GM18526 (cell line): ENCODE data around the gene TTC21A.

Source experiments
- POLR2A ChIP-seq: IDR thresholded peaks from 3 replicates; pipeline ENCODE4 v1.6.1; 2011; ENCODE audit not compliant: insufficient read length; ENCODE audit errors: extremely low read depth

The TTC21A gene

DNA sequence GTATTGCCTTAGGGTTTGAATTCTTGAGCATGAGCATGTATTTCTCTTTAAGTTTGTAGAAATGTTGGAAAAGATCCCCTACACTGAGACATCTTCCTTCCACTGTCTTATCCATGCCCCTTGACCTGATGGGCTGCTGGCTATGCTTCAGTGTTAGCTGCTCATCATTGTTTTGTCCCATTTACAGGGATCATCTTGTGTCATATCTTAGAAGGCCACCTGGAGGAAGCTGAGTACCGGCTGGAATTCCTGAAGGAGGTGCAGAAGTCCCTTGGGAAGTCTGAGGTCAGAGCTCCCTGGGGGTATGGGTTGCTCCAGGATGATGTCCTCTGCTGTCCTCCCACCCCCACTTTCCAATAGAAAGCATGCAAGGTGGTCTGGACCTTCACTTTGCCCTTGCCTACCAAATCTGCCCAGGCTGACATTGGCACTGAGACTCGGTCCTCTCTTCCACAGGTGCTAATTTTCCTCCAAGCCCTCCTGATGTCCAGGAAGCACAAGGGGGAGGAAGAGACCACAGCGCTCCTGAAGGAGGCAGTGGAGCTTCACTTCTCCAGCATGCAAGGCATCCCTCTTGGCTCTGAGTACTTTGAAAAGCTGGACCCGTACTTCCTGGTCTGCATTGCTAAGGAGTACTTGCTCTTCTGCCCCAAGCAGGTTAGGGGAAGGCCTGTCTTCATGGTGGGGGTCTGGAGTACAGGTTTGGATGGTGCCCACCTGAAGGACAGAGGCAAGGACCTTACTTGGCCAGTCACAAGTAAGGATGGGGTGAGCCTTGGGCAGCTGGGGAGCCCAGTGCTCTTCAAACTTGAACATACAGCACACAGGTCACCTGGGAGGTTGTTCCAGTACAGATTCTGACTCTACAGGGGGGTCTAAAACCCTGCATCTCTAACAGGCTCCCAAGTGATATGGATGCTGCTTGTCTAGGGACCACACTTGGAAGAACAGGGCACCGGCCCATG lies 17.7 kb downstream of the TTC21A start:
- no peak for TF ChIP-seq POLR2A

DNA sequence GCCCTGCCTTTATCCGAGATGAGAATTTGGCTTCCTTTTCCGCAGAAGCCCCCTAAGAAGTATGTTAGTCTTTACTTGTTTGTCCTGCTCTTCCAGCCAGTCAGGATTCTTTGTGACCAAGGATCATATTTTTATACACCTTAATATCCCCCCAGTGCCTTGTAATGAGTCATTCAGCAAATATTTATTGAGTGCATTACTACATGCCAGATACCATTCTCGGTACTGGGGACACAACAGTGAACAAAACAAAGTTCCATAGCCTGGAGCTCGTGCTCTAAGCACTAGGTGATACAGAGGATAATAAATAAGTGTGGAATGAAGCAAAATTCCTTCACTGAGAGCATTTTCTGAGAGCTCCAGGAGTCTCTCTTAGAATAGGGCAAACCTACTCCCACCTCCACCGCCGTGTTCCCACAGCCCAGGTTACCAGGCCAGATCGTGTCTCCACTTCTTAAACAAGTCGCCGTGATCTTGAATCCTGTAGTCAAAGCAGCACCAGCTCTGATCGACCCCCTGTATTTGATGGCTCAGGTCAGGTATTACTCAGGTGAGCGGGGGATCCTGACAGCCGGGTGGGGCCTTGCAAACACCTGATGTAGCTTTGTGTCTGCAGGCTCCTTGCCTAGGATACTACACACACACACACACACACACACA lies 18.5 kb downstream of the TTC21A start:
- no peak for TF ChIP-seq POLR2A

GRCh38 chr3:39126532-39127071 lies 19.1 kb downstream of the TTC21A start:
- TF ChIP-seq POLR2A: no peak

GRCh38 chr3:39127269-39127907 lies 19.9 kb downstream of the TTC21A start:
- TF ChIP-seq POLR2A: no peak

- TF ChIP-seq POLR2A: no peak
Measured at GRCh38 chr3:39127908-39128304, 20.4 kb downstream of the TTC21A start.

DNA sequence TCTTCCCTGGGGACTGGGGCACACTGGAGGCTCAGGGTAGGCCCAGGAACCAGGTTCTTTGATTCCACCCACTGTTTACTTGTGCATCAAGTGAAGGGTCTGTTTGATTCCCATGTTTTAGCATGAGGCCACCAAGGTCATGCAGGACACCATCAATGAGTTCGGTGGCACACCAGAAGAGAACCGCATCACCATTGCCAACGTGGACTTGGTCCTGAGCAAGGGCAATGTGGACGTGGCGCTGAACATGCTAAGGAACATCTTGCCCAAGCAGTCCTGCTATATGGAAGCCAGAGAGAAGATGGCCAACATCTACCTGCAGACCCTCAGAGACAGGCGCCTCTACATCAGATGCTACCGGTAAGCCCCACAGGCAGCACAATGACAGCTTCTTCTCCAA lies 21.5 kb downstream of the TTC21A start:
- no peak for TF ChIP-seq POLR2A

DNA sequence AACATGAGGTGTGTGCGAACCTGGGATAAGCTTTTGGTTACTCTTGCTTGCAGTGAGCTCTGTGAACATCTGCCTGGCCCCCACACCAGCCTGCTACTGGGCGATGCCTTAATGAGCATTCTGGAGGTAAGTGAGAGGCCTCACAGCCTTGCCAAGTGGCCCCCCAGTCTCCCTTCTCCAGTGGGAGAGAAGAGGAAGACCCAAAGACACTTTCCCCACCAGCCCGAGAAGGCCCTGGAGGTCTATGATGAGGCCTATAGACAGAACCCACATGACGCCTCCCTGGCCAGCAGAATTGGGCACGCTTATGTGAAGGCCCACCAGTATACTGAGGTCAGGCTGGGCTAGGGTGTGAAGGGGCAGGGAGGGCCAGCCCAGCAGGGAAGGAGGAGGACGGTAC lies 22.5 kb downstream of the TTC21A start:
- no peak for TF ChIP-seq POLR2A

- TF ChIP-seq POLR2A: no peak
Measured at GRCh38 chr3:39130693-39131265, 23.3 kb downstream of the TTC21A start.

- TF ChIP-seq POLR2A: no peak
Measured at GRCh38 chr3:39132096-39133092, 24.9 kb downstream of the TTC21A start.

DNA sequence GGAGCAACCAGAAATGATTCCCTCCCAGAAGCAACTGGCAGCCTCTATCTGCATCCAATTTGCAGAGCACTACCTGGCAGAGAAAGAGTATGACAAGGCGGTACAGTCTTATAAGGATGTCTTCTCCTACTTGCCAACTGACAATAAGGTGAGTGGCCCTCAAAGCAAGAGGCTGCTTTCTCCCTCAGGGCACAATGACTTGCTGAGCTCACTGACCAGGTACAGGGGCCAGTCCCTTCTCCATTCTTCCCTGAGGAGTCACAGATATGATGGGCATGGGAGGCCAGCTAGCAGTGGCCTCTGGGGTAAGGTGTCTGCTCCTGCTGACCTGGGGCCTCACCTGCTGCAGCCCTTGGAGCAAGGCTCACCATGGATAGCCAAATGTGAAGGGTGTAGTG lies 25.6 kb downstream of the TTC21A start:
- TF ChIP-seq POLR2A: no peak

DNA sequence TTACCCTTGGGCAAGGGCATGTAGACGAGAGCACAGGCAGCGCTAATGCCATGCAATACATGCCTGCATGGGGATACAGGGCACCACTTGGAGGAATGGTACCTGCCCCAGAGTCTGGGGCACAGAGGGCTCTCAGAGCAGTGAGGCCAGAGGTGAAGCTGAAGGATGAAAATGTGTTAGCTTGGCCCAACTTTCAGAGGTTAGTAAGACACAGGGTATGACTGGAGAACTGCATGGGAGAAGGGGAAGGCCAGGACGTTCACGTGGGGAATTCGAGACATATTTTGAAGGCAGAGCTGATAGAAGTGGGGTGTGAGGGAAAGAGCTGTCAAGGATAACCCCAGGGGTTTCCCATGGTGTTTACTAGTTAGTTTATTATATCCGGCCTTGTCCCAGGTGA lies 26.3 kb downstream of the TTC21A start:
- no peak for TF ChIP-seq POLR2A

- no peak for TF ChIP-seq POLR2A
Measured at GRCh38 chr3:39134305-39134704, 26.8 kb downstream of the TTC21A start.

DNA sequence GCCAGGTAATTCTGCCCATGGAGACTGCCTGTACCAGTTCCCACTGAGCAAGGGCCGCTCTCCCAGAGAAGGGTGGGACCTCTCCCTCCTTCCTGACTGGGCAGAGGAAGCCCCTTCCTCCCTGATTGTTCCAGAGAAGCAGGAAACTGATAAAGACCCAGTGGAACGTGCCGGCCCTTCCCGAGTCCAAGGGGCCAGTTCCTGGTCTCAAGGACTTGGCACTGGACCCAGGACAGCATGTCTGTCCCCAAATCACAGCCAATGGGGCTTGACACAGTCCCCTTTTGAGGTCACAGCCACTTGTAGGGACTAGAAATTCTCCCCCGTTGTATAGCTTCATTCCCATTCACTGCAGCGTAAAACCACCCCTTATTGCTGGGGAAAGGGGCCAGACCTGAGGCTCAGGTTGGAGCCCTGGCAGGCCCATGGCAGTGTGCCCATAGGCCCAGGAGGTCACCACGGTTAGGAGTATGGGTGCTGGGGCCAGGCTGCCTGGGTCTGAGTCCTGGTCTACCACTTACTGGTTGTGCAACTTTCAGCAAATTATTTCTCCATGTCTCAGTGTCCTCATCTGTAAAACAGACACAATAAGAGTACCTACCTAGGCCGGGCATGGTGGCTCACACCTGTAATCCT lies 27.8 kb downstream of the TTC21A start:
- TF ChIP-seq POLR2A: no peak
